Inferior parietal cortex (tissue), 1 donor: ENCODE results near the gene RGS7.
"Not testable (repeated sequence)": the region's sequence is repeated elsewhere in the genome, so short reads cannot be mapped to it uniquely, and the experiment has no call there.

Experiments
- DNase-seq: peaks from one replicate; pipeline ENCODE4 v3.0.0-alpha.2; 2016; ENCODE audit errors: extremely low spot score

Gene RGS7

DNA sequence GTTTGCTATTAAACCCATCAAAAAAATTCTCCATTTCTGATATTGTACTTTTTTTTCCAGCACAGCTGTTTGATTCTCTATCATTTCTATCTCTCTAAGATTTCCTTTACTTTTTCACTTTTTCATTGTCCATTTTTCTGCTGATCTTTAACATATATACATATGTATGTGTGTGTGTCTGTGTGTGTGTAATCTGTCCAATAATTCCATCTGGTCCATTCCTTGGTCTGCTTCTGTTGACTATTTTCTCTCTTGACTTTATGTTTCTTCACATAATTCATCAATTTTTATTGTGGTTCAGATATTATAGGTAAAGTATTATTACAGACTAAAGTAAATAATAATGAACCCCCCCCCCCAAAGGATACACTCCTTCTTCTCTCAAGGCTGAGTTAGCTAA is 84.2 kb downstream of the RGS7 start:
- no peak for DNase-seq

DNA sequence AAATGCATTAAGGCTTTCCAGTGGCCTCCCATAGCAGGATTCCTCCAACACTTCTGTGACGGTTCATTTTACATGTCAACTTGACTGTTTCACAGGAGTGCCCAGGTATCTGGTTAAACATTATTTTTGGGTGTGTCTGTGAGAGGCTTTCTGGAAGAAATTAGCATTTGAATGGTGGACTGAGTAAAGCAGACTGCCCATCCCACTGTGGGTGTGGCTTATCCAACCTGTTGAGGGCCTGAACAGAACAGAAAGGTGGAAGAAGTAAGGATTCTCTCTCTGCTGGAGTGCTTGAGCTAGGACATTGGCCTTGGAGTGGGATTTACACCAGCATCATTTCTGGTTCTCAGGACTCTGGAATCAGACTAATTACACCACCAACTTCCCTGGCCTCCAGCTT is 85.6 kb downstream of the RGS7 start:
- DNase-seq = no peak

GRCh38 chr1:241270016-241270415 is 87.0 kb downstream of the RGS7 start:
- no peak for DNase-seq

- DNase-seq = no peak
These were observed 87.9 kb downstream of the RGS7 start for GRCh38 chr1:241269116-241269515.

GRCh38 chr1:241266121-241266520 is 90.9 kb downstream of the RGS7 start:
- no peak for DNase-seq

GRCh38 chr1:241265428-241265827 is 91.6 kb downstream of the RGS7 start:
- DNase-seq = no peak

DNA sequence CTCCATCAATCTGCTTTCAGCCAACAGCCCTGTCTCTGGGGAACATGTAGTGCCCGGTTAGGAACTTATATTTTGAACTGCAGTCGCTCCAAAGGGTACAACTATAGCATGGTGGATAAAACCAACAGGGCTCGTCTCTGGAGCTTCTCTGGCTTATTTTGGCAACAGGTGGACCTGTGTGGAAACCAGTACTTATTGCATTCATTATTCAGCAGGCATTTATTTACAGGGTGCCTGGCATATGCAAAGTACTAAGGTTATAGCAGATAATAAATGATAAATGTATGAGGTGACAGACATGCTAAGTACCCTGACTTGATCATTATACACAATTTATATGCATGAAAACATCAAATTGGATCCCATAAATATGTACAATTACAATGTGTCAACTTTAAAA is 93.7 kb downstream of the RGS7 start:
- no peak for DNase-seq

GRCh38 chr1:241253471-241253870 is 103.5 kb downstream of the RGS7 start:
- no peak for DNase-seq

DNA sequence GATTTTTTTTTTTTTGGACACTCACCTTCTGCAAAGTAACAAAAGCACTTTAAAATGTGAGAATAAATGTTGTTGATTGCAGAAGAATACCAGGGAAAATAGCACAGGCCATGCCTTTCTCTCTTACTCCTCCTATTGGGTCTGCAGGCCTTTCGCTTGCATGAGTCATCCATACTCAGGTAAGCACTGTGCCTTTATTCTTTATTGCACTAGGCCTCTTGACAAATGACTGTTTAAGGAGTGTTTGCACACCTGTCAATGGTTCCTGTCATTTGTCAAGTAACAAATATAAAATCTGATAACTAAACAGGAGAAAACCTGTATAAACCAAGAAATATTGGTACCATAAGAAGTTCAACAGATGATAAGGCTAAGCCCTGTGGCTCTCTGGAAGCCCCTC is 106.5 kb downstream of the RGS7 start:
- DNase-seq = no peak

GRCh38 chr1:241240069-241240468 is 116.9 kb downstream of the RGS7 start:
- DNase-seq = no peak

DNA sequence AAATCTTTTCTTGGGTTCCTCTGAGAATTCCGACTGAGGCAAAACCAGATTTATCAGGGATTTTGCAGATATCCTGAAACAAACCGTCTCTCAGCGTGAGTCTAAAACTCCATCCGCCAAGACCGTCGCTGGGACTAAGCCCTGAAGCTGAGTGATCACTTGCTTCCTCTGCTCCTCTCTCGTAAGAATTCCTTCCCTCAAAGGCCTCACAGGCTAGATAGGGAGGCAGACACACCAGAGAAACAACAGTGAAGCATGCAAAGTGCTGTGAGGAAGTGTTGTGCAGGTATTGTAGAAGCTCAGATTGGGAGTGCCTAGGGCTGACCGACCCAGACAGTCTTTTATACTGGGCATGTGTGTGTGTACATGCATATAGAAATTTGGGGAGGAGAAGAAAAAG is 119.1 kb downstream of the RGS7 start:
- DNase-seq = no peak

GRCh38 chr1:241235256-241235897 is 121.6 kb downstream of the RGS7 start:
- peak; percentile 65 for DNase-seq

GRCh38 chr1:241229711-241230110 is 127.3 kb downstream of the RGS7 start:
- DNase-seq = no peak

DNA sequence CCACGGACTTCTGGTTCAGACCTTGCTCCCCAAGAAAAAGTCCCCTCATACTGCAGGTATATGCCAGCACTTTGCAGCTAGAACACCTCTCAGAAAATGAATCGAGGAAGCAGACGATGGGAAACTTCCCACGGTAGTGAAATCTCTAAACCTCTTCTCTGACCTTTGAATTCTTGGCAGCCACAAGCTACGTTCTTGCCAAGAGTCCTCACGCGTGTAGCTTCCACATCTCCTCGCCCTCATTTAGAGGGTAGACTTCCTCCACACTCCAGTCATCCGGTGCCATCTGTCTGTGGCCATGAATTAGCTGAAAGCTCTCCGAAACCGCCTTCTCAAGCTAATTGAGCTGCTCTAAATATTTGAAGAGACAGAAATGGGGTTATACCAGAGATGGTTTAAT is 127.8 kb downstream of the RGS7 start:
- peak; percentile 26 for DNase-seq

DNA sequence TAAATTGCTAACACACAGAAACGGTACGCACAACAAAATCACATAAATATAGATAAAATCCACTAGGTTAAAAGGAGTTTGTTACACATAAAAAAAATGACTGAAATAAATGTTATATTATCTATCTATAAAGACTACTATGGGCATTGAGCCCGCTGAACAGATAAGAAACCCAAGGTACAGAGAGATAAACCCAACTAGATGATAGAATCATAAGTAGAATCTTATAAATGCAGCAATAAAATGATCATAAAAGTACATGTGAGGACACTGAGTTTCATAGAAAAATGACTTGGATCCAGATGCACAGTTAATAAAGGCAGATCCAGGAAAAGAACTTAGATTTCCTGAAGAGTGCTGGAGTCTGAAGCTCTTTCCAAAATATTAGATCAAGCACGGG is 128.7 kb downstream of the RGS7 start:
- DNase-seq = no peak

GRCh38 chr1:241225741-241226140 is 131.3 kb downstream of the RGS7 start:
- DNase-seq = no peak

- DNase-seq = not testable (repeated sequence)
These were observed 132.8 kb downstream of the RGS7 start for GRCh38 chr1:241224189-241224588.

GRCh38 chr1:241222813-241223212 is 134.2 kb downstream of the RGS7 start:
- DNase-seq = not testable (repeated sequence)

DNA sequence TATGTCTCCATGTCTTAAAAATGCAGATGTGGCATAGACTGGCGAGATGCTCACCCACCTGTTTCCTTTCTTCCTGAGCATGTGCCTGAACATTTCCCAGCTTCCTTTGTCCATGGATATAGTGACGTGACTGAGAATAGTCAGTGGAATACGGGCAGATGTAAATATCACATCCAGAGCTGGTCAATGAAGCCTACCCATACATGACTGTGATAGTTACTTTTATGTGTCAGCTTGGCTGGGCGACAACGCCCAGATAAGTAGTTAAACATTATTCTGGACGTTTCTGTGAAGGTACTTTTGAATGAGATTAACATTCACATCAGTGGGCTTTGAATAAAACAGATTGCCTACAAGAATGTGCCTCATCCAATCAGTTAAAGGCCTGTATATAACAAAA is 135.7 kb downstream of the RGS7 start:
- no peak for DNase-seq

- DNase-seq = not testable (repeated sequence)
These were observed 136.1 kb downstream of the RGS7 start for GRCh38 chr1:241220913-241221312.

DNA sequence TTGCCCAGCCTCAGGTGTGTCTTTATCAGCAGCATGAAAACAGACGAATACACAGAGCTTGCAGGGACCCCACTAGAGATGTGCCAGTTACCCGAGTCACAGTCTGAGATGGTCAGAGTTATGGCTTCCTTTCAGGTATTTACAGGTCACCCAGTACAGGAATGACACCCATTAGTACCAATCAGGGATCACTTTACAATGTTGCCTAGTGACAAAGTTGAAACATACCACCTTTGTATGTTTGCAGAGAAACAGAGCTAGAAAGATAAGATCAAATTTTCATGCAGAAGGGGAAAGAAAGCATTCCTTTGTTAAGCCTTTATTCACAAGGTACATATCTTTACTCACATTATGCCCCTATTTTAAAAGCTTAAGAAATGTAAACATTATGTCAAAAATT is 137.6 kb downstream of the RGS7 start:
- no peak for DNase-seq

DNA sequence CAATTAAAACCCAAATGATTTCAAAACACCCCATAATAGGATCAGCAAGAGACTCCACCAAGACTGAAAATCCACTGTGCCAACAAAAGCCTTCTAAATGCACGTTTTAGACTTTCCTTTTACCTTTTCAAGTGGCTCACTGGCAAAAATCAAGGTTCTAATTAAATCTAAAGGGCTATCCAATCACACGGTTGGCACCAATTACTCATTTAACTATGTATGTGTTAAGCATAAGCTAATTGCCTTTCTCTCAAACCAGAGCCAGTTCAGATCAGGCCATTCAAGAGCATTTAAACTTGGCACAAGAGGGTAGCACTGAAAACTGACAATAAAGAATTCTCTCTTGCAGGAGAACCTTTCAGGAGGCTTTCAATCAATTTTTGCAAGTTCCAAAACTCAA is 139.5 kb downstream of the RGS7 start:
- DNase-seq = no peak

DNA sequence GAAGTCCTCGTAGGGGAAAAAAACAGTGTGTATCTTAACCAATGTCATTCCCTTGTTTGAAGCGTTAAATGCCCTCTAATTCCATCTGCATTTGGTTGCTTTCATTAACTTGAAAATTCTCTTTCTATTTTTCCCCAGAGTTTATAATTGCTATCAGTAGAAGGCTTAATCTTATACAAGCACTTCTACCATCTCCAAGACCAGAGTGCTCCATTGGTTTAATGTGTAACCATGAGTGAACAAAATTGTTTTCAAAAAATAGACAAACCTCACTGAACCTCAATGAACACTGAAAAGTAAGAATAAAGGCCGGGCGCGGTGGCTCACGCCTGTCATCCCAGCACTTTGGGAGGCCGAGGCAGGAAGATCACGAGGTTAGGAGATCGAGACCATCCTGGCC is 141.3 kb downstream of the RGS7 start:
- no peak for DNase-seq

- no peak for DNase-seq
These were observed 141.8 kb downstream of the RGS7 start for GRCh38 chr1:241215203-241215602.
